OCI-LY7 (cell line): ENCODE measurements around the gene C16orf74.

ENCODE experiments used
- EZH2phosphoT487 ChIP-seq: fragments of 200-600 bp; sonication (generic); IDR thresholded peaks from 2 replicates; pipeline ENCODE4 v1.6.1; 2018; ENCODE audit warnings: low read depth, borderline replicate concordance, mild to moderate bottlenecking, mixed run types, antibody characterized with exemption, low read length, moderate library complexity, mixed read lengths
- TF ChIP-seq, protein P1 (sequence below): fragments of 200-600 bp; sonication (generic); conservative IDR thresholded peaks from 2 replicates; pipeline ENCODE4 v1.5.1; 2014; ENCODE audit warnings: mild to moderate bottlenecking, antibody characterized with exemption, low read length, moderate library complexity, mixed read lengths

DNA sequence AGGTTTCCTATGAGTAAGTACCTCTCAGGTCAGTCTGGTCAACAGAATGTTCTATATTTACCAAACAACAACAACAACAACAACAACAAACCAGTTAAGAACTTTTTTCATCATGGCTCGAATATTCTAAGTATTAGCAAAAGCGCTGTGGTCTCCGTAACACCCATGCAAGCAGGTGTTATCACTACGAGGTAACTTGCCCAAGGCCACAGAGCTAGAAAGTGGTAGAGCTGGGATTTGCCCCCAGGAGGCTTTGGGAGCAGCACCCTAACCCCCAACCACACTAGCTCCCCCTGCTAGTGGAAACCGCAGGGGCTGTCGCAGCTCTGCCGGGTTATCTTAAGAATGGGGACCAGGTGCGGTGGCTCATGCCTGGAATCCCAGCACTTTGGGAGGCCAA lies 23.9 kb upstream of the C16orf74 start:
- TF ChIP-seq, protein P1, sequence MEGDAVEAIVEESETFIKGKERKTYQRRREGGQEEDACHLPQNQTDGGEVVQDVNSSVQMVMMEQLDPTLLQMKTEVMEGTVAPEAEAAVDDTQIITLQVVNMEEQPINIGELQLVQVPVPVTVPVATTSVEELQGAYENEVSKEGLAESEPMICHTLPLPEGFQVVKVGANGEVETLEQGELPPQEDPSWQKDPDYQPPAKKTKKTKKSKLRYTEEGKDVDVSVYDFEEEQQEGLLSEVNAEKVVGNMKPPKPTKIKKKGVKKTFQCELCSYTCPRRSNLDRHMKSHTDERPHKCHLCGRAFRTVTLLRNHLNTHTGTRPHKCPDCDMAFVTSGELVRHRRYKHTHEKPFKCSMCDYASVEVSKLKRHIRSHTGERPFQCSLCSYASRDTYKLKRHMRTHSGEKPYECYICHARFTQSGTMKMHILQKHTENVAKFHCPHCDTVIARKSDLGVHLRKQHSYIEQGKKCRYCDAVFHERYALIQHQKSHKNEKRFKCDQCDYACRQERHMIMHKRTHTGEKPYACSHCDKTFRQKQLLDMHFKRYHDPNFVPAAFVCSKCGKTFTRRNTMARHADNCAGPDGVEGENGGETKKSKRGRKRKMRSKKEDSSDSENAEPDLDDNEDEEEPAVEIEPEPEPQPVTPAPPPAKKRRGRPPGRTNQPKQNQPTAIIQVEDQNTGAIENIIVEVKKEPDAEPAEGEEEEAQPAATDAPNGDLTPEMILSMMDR, result no peak
- no peak for TF ChIP-seq EZH2phosphoT487
